Progenitor cell of endocrine pancreas (in vitro differentiated cells): ENCODE data around the gene ATP7A. TPM values are rescaled to one million over a fixed set of nuclear protein-coding genes. Genes with fewer than 3 reads are reported as not detected.
"Not testable (repeated sequence)": the region's sequence is repeated elsewhere in the genome, so short reads cannot be mapped to it uniquely, and the experiment has no call there.

Experiments
- DNase-seq: peaks from one replicate; pipeline ENCODE4 v3.0.0; 2021; ENCODE audit warnings: low spot score; ENCODE audit not compliant: unreplicated experiment
- H3K27ac Mint-ChIP-seq: 2 replicates; pipeline ENCODE4 v1.8.0; 2021; ENCODE audit warnings: mild to moderate bottlenecking, moderate library complexity, mixed read lengths
- H3K27me3 Mint-ChIP-seq: 2 replicates; pipeline ENCODE4 v1.8.0; 2021; ENCODE audit warnings: mixed read lengths
- H3K36me3 Mint-ChIP-seq: 2 replicates; pipeline ENCODE4 v1.8.0; 2022; ENCODE audit warnings: mixed read lengths; ENCODE audit not compliant: insufficient read depth
- H3K4me1 Mint-ChIP-seq: 2 replicates; pipeline ENCODE4 v1.8.0; 2021; ENCODE audit warnings: low read depth, mixed read lengths
- H3K4me3 Mint-ChIP-seq: 2 replicates; pipeline ENCODE4 v1.8.0; 2021; ENCODE audit warnings: low read depth, mild to moderate bottlenecking, moderate library complexity, mixed read lengths
- H3K9me3 Mint-ChIP-seq: 2 replicates; pipeline ENCODE4 v1.8.0; 2021; ENCODE audit warnings: low read depth, mixed read lengths
- CTCF ChIP-seq: fragments of 200-600 bp; sonication (generic); IDR thresholded peaks from one replicate; pipeline ENCODE4 v1.5.0; 2021; ENCODE audit warnings: antibody characterized with exemption, mild to moderate bottlenecking; ENCODE audit not compliant: unreplicated experiment
- long read RNA-seq: library from polyadenylated mRNA; unstranded; transcript quantifications from one replicate; pipeline ENCODE4 v2.0.0, GENCODE V29; 2020
- total RNA-seq: library from RNA; stranded (reverse); gene quantifications from 2 replicates; pipeline ENCODE4 v1.2.1, GENCODE V29; 2021

The ATP7A gene
- 12.1 and 12.3 TPM in 2 replicates for total RNA-seq
- long read RNA-seq, partial matches to known transcripts, result 4 of 5 reads
- long read RNA-seq, other reads (novel, unspliced or antisense), result 1 of 5 reads

- no peaks in the 10 kb centered on the region for H3K27me3 Mint-ChIP-seq
- TF ChIP-seq CTCF, result peak; percentile 53
- H3K4me3 Mint-ChIP-seq, result peak within 1 kb of the TSS; percentile 94
- peak within 1 kb of the TSS; percentile 98 for H3K27ac Mint-ChIP-seq
- H3K36me3 Mint-ChIP-seq, result no peaks in the 10 kb centered on the region
- peaks cover 3% of the 10 kb centered on the region for H3K9me3 Mint-ChIP-seq
- peaks cover 10% of the 10 kb centered on the region for H3K4me1 Mint-ChIP-seq
- peak; percentile 78 for DNase-seq
Measured at GRCh38 chrX:77910108-77910840, at the start of gene ATP7A. Gene ATP7A, plus strand, starts transcription at chrX:77910693. Its CDS starts 60,949 bp downstream, at chrX:77971642.

GRCh38 chrX:77875372-77875771 lies 35.1 kb upstream of the ATP7A start:
- peaks cover 12% of the 10 kb centered on the region for H3K36me3 Mint-ChIP-seq
- H3K27ac Mint-ChIP-seq, result no peak overlapping the region
- no peaks in the 10 kb centered on the region for H3K27me3 Mint-ChIP-seq
- no peak for TF ChIP-seq CTCF
- no peak for DNase-seq
- no peak overlapping the region for H3K4me3 Mint-ChIP-seq
- no peaks in the 10 kb centered on the region for H3K4me1 Mint-ChIP-seq
- peaks cover 12% of the 10 kb centered on the region for H3K9me3 Mint-ChIP-seq

GRCh38 chrX:77881418-77881817 lies 29.1 kb upstream of the ATP7A start:
- DNase-seq, H3K27ac Mint-ChIP-seq, H3K4me1 Mint-ChIP-seq, H3K4me3 Mint-ChIP-seq, H3K9me3 Mint-ChIP-seq, H3K27me3 Mint-ChIP-seq, H3K36me3 Mint-ChIP-seq: not testable (repeated sequence)

GRCh38 chrX:77892887-77893286 lies 17.6 kb upstream of the ATP7A start:
- no peak for DNase-seq
- Mint-ChIP-seq H3K4me1 (peaks cover 7% of the 10 kb centered on the region), H3K27me3 (no peaks in the 10 kb centered on the region), H3K9me3 (peaks cover 18% of the 10 kb centered on the region), H3K27ac (no peak overlapping the region), H3K36me3 (peaks cover 4% of the 10 kb centered on the region), H3K4me3 (peak overlapping the region; percentile 17)
- no peak for TF ChIP-seq CTCF

- H3K4me1 Mint-ChIP-seq, result peaks cover 7% of the 10 kb centered on the region
- no peak overlapping the region for H3K27ac Mint-ChIP-seq
- H3K36me3 Mint-ChIP-seq, result peaks cover 2% of the 10 kb centered on the region
- peaks cover 18% of the 10 kb centered on the region for H3K9me3 Mint-ChIP-seq
- DNase-seq, result no peak
- TF ChIP-seq CTCF, result no peak
- no peaks in the 10 kb centered on the region for H3K27me3 Mint-ChIP-seq
- H3K4me3 Mint-ChIP-seq, result peak overlapping the region; percentile 50
Measured at GRCh38 chrX:77893713-77894112, 16.8 kb upstream of the ATP7A start.
